Heart right ventricle (tissue), 16 donors: ENCODE results near the gene OTULINL. TPM values are rescaled to one million over a fixed set of nuclear protein-coding genes. Genes with fewer than 3 reads are reported as not detected.

Experiments used
- ATAC-seq, 8 donors: fragments of 200-7000 bp; cut with Tn5 transposase; one replicate each; pipeline ENCODE4 v1.9.1; 2020; ENCODE audit warnings: mild to moderate bottlenecking in 8 of 8, moderate library complexity in 8 of 8, moderate number of reproducible peaks in 1 of 8
- DNase-seq, 2 donors: peaks; one replicate each; pipeline ENCODE4 v3.0.0-alpha.2; 2020
- H3K27ac ChIP-seq, 10 donors: fragments of 200-600 bp; sonication (generic) in 2 of 10; one replicate each; pipeline versions ENCODE4 v1.5.0 to v1.8.0; 2020 to 2022; ENCODE audit warnings: mild to moderate bottlenecking in 3 of 10
- H3K27me3 ChIP-seq, 7 donors: fragments of 200-600 bp; one replicate each; pipeline ENCODE4 v1.8.0; 2021 to 2022; ENCODE audit warnings: mild to moderate bottlenecking in 2 of 7
- H3K36me3 ChIP-seq, 9 donors: fragments of 200-600 bp; sonication (generic) in 1 of 9; one replicate each; pipeline versions ENCODE4 v1.5.0 to v1.8.0; 2020 to 2022; ENCODE audit warnings: mild to moderate bottlenecking in 2 of 9
- H3K4me1 ChIP-seq, 9 donors: fragments of 200-600 bp; sonication (generic) in 1 of 9; one replicate each; pipeline versions ENCODE4 v1.5.0 to v1.8.0; 2020 to 2022; ENCODE audit warnings: mild to moderate bottlenecking in 4 of 9
- H3K4me3 ChIP-seq, 10 donors: fragments of 200-600 bp; sonication (generic) in 2 of 10; one replicate each; pipeline versions ENCODE4 v1.5.0 to v1.8.0; 2020 to 2022; ENCODE audit warnings: mild to moderate bottlenecking in 7 of 10, moderate library complexity in 2 of 10
- H3K9me3 ChIP-seq, 11 donors: fragments of 200-600 bp in 10 of 11; sonication (generic) in 2 of 11; one replicate each; pipeline versions ENCODE4 v1.5.0 to v1.8.0; 2013 to 2022; ENCODE audit warnings: mild to moderate bottlenecking in 2 of 11, control low read depth in 1 of 11, moderate library complexity in 1 of 11
- WGBS, 2 donors: extraction: QIAGEN DNeasy Blood & Tissue Kit; methylation state at CpG; one replicate each; pipeline ENCODE4 v1.1.7; 2013; ENCODE audit warnings: inconsistent platforms in 1 of 2; 5-methylcytosine and 5-hydroxymethylcytosine counted together
- intact Hi-C, 10 donors: fragments of 100-400 bp; cut with DNase I; formaldehyde crosslinking; loops; one replicate each; pipeline versions ENCODE4 v1.11.1 to v1.14.2; 2022
- polyA plus RNA-seq, 2 donors: library from polyadenylated mRNA; stranded (reverse); fragments of 200-250 nt; gene quantifications; one replicate each; pipeline ENCODE4 v1.2.3, GENCODE V29; 2013
- total RNA-seq, 10 donors: library from RNA; stranded (reverse); fragmentation: NEBNext Ultra II Directional in 3 of 10; extraction: Animal tissue kit (Norgen Biotek cat#: 25700) in 3 of 10; gene quantifications; one replicate each; pipeline versions ENCODE4 v1.2.1 to v1.2.4, GENCODE V29; 2021 to 2023
- TF ChIP-seq, protein P1 (sequence below), 9 donors: fragments of 200-600 bp; sonication (generic) in 2 of 9; IDR thresholded peaks; one replicate each; pipeline versions ENCODE4 v1.5.0 to v1.8.0; 2021 to 2022; ENCODE audit warnings: antibody characterized with exemption in 9 of 9, mild to moderate bottlenecking in 5 of 9, moderate library complexity in 1 of 9
- donor health status: Arrhythmogenic right ventricular cardiomyopathy.
- donor health status: ischemic (EF 13 %, LVEDD 7.1; RV severe dilation, severe dysfunction).
- donor health status: healthy with polysubstance abuse.
- donor health status: DM: no; HTN: yes; CAD: no.
- donor health status: DM: no; HTN: no; CAD: no.
- donor health status: ischemic (EF 25% LVEDD 6.9; RV normal size, moderate dysfunction).
- donor health status: ischemic (EF 25% LVEDD 5.7; RV mildly dilated, moderate dysfunction).
- donor health status: healthy.
- donor health status: DM: yes; HTN: yes; CAD: no.
- donor health status: Ischemic cardiomyopathy.
- donor health status: ischemic (EF 35%, LVEDD 5.7; RV mildly dilated, moderate dysfunction).
- donor health status: nonischemic (EF 11% LVEDD 7.7; RV severe dilation, severe dysfunction).
- donor health status: DM: yes; HTN: yes; CAD: no.
- donor health status: PGD.
- donor health status: ischemic (EF 29% LVEDD 5.4; RV normal size, mild dysfunction).
- donor health status: nonischemic (EF 23%, LVEDD 6.1; RV moderate dilation, normal function).

Gene OTULINL
- total and polyA plus RNA-seq, 12 donors: 0.29 to 9.5 (median 1.3) TPM

DNA sequence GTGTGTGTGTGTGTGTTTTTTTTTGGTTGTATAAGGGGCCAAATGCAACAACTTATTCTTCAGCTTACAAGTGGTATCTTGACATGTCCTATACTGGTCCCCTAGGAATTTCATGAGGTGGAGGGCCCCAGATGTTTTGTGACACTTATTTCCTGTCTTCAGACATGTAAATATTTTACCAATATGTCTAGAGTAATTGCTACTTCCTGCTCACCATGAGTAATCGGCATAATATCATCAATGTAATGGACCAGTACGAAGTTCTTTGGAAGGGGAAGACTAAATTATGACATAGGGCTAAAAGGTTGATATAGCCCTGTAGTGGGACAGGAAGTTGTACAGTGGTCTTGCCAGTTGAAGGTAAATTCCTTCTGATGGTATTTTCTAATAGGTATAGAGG is 79.2 kb downstream of the OTULINL start:
- TF ChIP-seq, protein P1, sequence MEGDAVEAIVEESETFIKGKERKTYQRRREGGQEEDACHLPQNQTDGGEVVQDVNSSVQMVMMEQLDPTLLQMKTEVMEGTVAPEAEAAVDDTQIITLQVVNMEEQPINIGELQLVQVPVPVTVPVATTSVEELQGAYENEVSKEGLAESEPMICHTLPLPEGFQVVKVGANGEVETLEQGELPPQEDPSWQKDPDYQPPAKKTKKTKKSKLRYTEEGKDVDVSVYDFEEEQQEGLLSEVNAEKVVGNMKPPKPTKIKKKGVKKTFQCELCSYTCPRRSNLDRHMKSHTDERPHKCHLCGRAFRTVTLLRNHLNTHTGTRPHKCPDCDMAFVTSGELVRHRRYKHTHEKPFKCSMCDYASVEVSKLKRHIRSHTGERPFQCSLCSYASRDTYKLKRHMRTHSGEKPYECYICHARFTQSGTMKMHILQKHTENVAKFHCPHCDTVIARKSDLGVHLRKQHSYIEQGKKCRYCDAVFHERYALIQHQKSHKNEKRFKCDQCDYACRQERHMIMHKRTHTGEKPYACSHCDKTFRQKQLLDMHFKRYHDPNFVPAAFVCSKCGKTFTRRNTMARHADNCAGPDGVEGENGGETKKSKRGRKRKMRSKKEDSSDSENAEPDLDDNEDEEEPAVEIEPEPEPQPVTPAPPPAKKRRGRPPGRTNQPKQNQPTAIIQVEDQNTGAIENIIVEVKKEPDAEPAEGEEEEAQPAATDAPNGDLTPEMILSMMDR (IDR thresholded peaks at IDR 0.05): no peak
- no peak overlapping the region for H3K27ac ChIP-seq

More for the DNA sequence above, 79.2 kb downstream of the OTULINL start:
- no peaks in the 10 kb centered on the region for H3K36me3 ChIP-seq
- H3K27me3 ChIP-seq: no peaks in the 10 kb centered on the region
- H3K4me3 ChIP-seq: no peak overlapping the region
- no peak for DNase-seq
- WGBS, 2 donors: 67 to 73% methylated on average over 2 of the region's 2 CpGs
- no peak for ATAC-seq
- intact Hi-C loops: loop anchor here in 1 of 10 donors (5.0 kb wide), 1 partner anchor 269 kb away; no protein-coding TSS in a partner anchor
- peaks cover 0 to 18% (median 15%) of the 10 kb centered on the region in 9 donors for H3K4me1 ChIP-seq
- H3K9me3 ChIP-seq: no peaks in the 10 kb centered on the region

Other genes with a start within 250 kb of the OTULINL start
- 10 to 100 TPM; 15.2 to 35.1 (median 25.9) TPM for gene OTULIN, start 82.9 kb downstream of the OTULINL start, total RNA-seq
- 1 to 10 TPM; 4.4 to 5.8 TPM for gene OTULIN, start 82.9 kb downstream of the OTULINL start, polyA plus RNA-seq